ENCODE data around the gene UBA7. TPM values are rescaled to one million over a fixed set of nuclear protein-coding genes. Genes with fewer than 3 reads are reported as not detected.

UBA7 gene
- total RNA-seq, 1 experiment from 2014 or later, result 12.5 TPM

DNA sequence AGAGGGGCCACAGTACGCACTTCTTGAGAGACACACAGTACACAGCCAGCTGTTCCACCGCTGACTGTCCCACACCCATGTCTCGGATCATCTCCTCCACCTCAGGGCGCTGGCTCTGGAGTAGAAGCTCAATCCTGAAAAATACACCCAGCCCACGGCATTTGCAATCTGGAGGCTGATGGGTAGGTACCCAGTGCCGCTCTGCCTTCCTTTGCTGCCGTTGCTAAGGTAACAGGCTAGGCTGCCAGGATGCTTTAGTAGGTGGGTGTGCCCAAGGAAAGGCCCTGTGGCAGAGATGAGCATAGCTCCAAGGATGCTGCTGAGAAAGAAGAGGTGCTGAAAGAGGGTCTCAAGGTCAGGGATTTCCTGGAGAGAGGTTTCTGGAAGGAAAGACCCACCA, 28.1 kb upstream of the UBA7 start:
- no TSS peak for BruUV-seq (replicated peaks)
- POLR2A ChIA-PET, result no interaction called here
- ATAC-seq, result no peak

DNA sequence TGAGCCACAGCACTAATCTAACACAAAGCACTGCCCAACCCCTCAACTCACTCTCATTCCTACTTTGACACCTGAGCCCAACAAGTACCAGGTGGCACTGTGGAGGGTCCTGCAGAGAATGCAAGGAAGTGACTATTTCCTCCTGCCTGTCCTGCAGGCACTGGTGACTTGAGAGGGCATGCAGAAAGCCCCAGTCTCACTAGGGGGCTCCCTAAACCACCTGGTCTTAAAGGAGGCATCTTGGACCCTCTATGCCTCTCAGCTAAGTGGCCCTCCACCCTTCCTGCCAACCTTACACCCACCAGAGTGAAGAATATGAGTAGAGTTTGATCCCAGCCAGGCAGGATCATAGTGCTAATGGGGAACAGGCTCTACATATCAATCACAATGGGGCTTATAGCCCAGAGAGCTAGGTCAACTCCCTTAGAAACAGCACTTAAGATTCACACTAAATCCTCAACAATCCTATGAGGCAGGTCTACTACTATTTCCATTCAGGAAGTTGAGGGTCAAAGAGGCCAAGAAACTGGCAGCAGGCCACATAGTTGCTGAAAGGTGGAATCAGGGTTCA, 27.5 kb upstream of the UBA7 start:
- ATAC-seq (peak; percentile 72), DNase-seq (ENCODE audit: low read depth, low spot score) (peak; percentile 24)
- ChIA-PET CTCF (interaction anchor here (0.6 to 1.1 kb wide), 3 partner anchors 28 to 117 kb away, joined by 3 read pairs; partner anchors contain the start of genes GMPPB and UBA7), POLR2A (no interaction called here)
- in situ Hi-C loops (cut with HindIII; ENCODE audit: low pct_unique_long_range_greater_than_20kb, low sequenced_read_pairs), result no loop called here
- Histone ChIP-seq H3K4me3 (ENCODE audit: low read depth in 2 of 2, low read length in 2 of 2) (no peak overlapping the region), H3K36me3 (ENCODE audit: control insufficient read depth, insufficient read depth, low read length) (no peaks in the 10 kb centered on the region; the same call in 1 of the 2 replicates), H3K9me3 (ENCODE audit: control insufficient read depth, insufficient read depth, low read depth, low read length) (no peaks in the 10 kb centered on the region), H3K27ac (ENCODE audit: low read length) (no peak overlapping the region), H3K27me3 (ENCODE audit: control insufficient read depth, insufficient read depth, low read length) (no peaks in the 10 kb centered on the region), H3K4me1 (ENCODE audit: control insufficient read depth, insufficient read depth, low read length) (no peaks in the 10 kb centered on the region)
- BruUV-seq (replicated peaks), result no TSS peak
- TF ChIP-seq, protein P1, sequence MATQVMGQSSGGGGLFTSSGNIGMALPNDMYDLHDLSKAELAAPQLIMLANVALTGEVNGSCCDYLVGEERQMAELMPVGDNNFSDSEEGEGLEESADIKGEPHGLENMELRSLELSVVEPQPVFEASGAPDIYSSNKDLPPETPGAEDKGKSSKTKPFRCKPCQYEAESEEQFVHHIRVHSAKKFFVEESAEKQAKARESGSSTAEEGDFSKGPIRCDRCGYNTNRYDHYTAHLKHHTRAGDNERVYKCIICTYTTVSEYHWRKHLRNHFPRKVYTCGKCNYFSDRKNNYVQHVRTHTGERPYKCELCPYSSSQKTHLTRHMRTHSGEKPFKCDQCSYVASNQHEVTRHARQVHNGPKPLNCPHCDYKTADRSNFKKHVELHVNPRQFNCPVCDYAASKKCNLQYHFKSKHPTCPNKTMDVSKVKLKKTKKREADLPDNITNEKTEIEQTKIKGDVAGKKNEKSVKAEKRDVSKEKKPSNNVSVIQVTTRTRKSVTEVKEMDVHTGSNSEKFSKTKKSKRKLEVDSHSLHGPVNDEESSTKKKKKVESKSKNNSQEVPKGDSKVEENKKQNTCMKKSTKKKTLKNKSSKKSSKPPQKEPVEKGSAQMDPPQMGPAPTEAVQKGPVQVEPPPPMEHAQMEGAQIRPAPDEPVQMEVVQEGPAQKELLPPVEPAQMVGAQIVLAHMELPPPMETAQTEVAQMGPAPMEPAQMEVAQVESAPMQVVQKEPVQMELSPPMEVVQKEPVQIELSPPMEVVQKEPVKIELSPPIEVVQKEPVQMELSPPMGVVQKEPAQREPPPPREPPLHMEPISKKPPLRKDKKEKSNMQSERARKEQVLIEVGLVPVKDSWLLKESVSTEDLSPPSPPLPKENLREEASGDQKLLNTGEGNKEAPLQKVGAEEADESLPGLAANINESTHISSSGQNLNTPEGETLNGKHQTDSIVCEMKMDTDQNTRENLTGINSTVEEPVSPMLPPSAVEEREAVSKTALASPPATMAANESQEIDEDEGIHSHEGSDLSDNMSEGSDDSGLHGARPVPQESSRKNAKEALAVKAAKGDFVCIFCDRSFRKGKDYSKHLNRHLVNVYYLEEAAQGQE (IDR thresholded peaks at IDR 0.05; ENCODE audit: insufficient read depth in 1 of 2, low read depth in 2 of 2, low read length in 1 of 2), result no peak
- TF ChIP-seq POLR2AphosphoS5 (IDR thresholded peaks at IDR 0.05; ENCODE audit: low read depth, low read length) (no peak), TCF7L2 (IDR thresholded peaks at IDR 0.05; ENCODE audit: low read depth, low read length) (no peak), SIN3A (IDR thresholded peaks at IDR 0.05; ENCODE audit: borderline replicate concordance, insufficient read depth, low read depth, low read length) (no peak)
- TF ChIP-seq, protein P2, sequence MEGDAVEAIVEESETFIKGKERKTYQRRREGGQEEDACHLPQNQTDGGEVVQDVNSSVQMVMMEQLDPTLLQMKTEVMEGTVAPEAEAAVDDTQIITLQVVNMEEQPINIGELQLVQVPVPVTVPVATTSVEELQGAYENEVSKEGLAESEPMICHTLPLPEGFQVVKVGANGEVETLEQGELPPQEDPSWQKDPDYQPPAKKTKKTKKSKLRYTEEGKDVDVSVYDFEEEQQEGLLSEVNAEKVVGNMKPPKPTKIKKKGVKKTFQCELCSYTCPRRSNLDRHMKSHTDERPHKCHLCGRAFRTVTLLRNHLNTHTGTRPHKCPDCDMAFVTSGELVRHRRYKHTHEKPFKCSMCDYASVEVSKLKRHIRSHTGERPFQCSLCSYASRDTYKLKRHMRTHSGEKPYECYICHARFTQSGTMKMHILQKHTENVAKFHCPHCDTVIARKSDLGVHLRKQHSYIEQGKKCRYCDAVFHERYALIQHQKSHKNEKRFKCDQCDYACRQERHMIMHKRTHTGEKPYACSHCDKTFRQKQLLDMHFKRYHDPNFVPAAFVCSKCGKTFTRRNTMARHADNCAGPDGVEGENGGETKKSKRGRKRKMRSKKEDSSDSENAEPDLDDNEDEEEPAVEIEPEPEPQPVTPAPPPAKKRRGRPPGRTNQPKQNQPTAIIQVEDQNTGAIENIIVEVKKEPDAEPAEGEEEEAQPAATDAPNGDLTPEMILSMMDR (IDR thresholded peaks at IDR 0.05), result peak; percentile 71; the same call in 1 of the 2 replicates
- intact Hi-C loops (cut with micrococcal nuclease; ENCODE audit: unreplicated experiment), result no loop called here

More for the DNA sequence above, 28.1 kb upstream of the UBA7 start:
- Histone ChIP-seq H3K27ac (ENCODE audit: low read length) (no peak overlapping the region), H3K9me3 (ENCODE audit: control insufficient read depth, insufficient read depth, low read depth, low read length) (no peaks in the 10 kb centered on the region), H3K36me3 (ENCODE audit: control insufficient read depth, insufficient read depth, low read length) (no peaks in the 10 kb centered on the region; the same call in 1 of the 2 replicates), H3K4me3 (ENCODE audit: low read depth in 2 of 2, low read length in 2 of 2) (no peak overlapping the region), H3K27me3 (ENCODE audit: control insufficient read depth, insufficient read depth, low read length) (no peaks in the 10 kb centered on the region), H3K4me1 (ENCODE audit: control insufficient read depth, insufficient read depth, low read length) (no peaks in the 10 kb centered on the region)
- in situ Hi-C loops (cut with HindIII; ENCODE audit: low pct_unique_long_range_greater_than_20kb, low sequenced_read_pairs) (no loop called here), intact Hi-C loops (cut with micrococcal nuclease; ENCODE audit: unreplicated experiment) (no loop called here)
- no peak for DNase-seq (ENCODE audit: low read depth, low spot score)
- TF ChIP-seq POLR2AphosphoS5 (IDR thresholded peaks at IDR 0.05; ENCODE audit: low read depth, low read length), result no peak
- no peak for TF ChIP-seq SIN3A (IDR thresholded peaks at IDR 0.05; ENCODE audit: borderline replicate concordance, insufficient read depth, low read depth, low read length)
- TF ChIP-seq, protein P2 (IDR thresholded peaks at IDR 0.05), result no peak
- TF ChIP-seq, protein P1 (IDR thresholded peaks at IDR 0.05; ENCODE audit: insufficient read depth in 1 of 2, low read depth in 2 of 2, low read length in 1 of 2), result no peak
- no peak for TF ChIP-seq TCF7L2 (IDR thresholded peaks at IDR 0.05; ENCODE audit: low read depth, low read length)
- CTCF ChIA-PET, result interaction anchor here (0.6 to 1.1 kb wide), 3 partner anchors 29 to 118 kb away, joined by 3 read pairs; partner anchors contain the start of genes GMPPB and UBA7

Measured in Panc1 (cell line).